ENCODE measurements around the gene ACSBG1.
A peak's percentile ranks its signal among the peaks of the same experiment; 100 is the strongest.

ACSBG1 gene

DNA sequence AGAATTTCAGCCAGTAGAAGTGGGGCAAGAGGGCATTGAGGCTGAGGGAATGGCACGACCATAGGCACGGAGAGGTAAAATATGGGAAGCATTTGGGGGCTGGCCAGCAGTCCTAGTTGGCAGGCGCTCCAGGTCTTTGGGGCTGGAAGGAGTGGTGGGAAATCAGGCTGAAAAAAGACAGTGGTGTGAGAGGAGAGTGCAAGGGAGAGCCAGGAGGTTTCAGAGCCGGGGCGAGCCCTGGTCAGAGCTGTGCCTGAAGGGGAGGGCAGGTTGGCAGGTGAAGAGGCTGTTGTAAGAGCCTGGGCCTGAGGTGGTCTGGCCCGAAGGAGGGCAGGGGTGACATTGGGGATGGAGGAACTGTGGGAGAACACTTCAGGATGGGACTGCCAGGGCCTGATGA lies 86.8 kb downstream of the ACSBG1 start:
- no peak overlapping the region for H3K4me3 ChIP-seq (ENCODE audit: extremely low read depth, insufficient read depth, low read length, poor library complexity, severe bottlenecking)
- 91 to 97% methylated on average over 5 to 6 of the region's 6 CpGs for WGBS, 2 experiments (ENCODE audit: insufficient coverage in 2 of 2)
- no peaks in the 10 kb centered on the region for H3K4me1 ChIP-seq (ENCODE audit: control insufficient read depth, insufficient read depth, low read length, poor library complexity, severe bottlenecking)
- H3K27ac ChIP-seq (ENCODE audit: low read depth, low read length, severe bottlenecking), result no peak overlapping the region
- H3K36me3 ChIP-seq (ENCODE audit: control insufficient read depth, insufficient read depth, low read length), result no peaks in the 10 kb centered on the region
- no peaks in the 10 kb centered on the region for H3K9me3 ChIP-seq (ENCODE audit: control insufficient read depth, low read length)

DNA sequence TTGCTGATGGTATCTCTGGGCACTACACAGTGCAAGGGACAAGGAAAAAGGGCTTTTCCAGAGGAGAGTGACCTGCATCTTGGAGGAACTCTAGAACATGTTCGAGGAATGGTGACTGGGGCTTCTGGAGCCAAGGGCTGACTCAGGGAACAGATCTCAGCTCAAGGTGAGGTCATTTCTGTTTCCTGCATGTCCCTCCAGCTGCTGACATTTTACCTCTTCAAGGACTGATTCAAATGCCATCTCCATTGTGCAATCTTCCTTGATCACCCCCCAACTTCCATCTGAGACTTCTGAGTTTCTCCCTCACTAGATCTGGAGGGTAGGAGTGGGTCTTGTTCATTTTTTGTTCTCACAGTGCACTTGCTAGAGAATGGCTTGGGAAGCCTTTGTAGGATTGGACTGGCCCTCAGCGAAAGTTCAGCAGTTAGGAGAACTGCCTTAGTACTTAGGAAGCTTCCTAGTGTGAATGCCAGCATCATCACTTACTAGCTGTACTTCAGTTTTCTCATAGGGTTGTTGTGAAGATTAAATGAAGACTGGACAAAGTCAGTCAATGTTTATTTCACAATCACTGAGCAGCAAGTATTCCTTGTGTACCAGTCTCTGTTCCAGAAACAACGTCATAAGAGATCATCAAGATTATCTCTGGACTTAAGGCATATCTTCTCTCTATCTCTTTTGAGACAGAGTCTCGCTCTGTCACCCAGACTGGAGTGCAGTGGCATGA lies 87.8 kb downstream of the ACSBG1 start:
- Histone ChIP-seq H3K27ac (ENCODE audit: low read depth, low read length, severe bottlenecking) (no peak overlapping the region), H3K9me3 (ENCODE audit: control insufficient read depth, low read length) (no peaks in the 10 kb centered on the region), H3K4me3 (ENCODE audit: extremely low read depth, insufficient read depth, low read length, poor library complexity, severe bottlenecking) (no peak overlapping the region), H3K4me1 (ENCODE audit: control insufficient read depth, insufficient read depth, low read length, poor library complexity, severe bottlenecking) (no peaks in the 10 kb centered on the region), H3K36me3 (ENCODE audit: control insufficient read depth, insufficient read depth, low read length) (no peaks in the 10 kb centered on the region)
- 89 to 93% methylated on average over 3 to 4 of the region's 4 CpGs for WGBS, 2 experiments (ENCODE audit: insufficient coverage in 2 of 2)

DNA sequence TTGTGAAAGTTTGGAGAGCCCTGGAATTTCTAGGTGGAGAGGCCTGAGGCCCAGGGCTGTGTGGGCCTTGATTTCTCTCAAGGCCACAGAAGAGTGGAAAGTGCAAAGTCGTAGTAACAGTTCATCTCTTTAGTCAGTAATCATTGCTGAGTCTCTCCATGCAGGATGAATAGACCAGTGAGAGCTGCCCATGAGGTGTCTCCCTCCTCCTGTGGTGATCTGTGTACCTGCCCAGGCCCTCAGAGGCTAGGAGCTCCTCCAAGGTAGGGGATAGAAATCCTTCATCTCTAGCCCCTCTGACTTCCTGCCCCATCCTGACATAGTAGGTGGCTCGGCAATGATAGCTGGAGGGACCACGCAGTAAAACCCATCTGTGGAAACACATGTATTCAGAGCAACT lies 92.0 kb downstream of the ACSBG1 start:
- Histone ChIP-seq H3K4me1 (ENCODE audit: control insufficient read depth, insufficient read depth, low read length, poor library complexity, severe bottlenecking) (no peaks in the 10 kb centered on the region), H3K36me3 (ENCODE audit: control insufficient read depth, insufficient read depth, low read length) (no peaks in the 10 kb centered on the region), H3K9me3 (ENCODE audit: control insufficient read depth, low read length) (no peaks in the 10 kb centered on the region), H3K27ac (ENCODE audit: low read depth, low read length, severe bottlenecking) (no peak overlapping the region), H3K4me3 (ENCODE audit: extremely low read depth, insufficient read depth, low read length, poor library complexity, severe bottlenecking) (no peak overlapping the region)
- WGBS, 2 experiments (ENCODE audit: insufficient coverage in 2 of 2), result 88 to 90% methylated on average over 2 to 3 of the region's 3 CpGs

DNA sequence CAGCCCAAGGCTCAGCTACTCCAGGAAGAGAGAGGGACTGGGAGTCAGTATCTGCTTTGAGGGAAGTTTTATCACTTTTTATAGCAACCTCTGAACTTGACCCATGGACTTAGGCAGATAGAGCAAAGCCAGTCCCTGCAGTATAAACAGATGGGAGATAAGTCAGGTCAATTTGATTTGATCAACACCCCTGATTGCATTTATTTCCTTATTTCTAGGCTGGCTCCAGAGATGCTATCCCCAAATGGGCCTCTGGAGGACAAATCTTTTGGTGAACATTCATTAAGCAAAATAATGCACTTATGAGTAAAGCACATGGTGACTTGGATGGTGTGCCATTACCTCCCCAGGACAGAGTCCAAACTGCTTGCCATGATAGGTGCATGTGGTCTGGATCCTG lies 94.1 kb downstream of the ACSBG1 start:
- no peaks in the 10 kb centered on the region for H3K9me3 ChIP-seq (ENCODE audit: control insufficient read depth, low read length)
- no peak overlapping the region for H3K27ac ChIP-seq (ENCODE audit: low read depth, low read length, severe bottlenecking)
- no peak overlapping the region for H3K4me3 ChIP-seq (ENCODE audit: extremely low read depth, insufficient read depth, low read length, poor library complexity, severe bottlenecking)
- H3K36me3 ChIP-seq (ENCODE audit: control insufficient read depth, insufficient read depth, low read length), result no peaks in the 10 kb centered on the region
- no peaks in the 10 kb centered on the region for H3K4me1 ChIP-seq (ENCODE audit: control insufficient read depth, insufficient read depth, low read length, poor library complexity, severe bottlenecking)

DNA sequence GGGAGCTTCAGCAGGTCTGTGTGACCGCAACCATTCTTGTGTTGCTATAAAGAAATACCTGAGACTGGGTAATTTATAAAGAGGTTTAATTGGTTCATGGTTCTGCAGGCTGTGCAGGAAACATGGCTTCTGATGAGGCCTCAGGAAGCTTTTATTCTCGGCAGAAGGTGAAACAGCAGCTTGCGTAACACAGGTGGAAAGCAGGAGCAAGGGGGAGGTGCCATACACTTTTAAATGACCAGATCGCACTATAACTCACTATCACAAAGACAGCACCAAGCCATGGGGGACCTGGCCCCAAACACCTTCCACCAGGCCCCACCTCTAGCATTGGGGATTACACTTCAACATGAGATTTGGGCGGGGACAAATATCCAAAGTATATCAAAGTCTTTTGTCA lies 94.8 kb downstream of the ACSBG1 start:
- no peak overlapping the region for H3K4me3 ChIP-seq (ENCODE audit: extremely low read depth, insufficient read depth, low read length, poor library complexity, severe bottlenecking)
- H3K9me3 ChIP-seq (ENCODE audit: control insufficient read depth, low read length), result no peaks in the 10 kb centered on the region
- H3K4me1 ChIP-seq (ENCODE audit: control insufficient read depth, insufficient read depth, low read length, poor library complexity, severe bottlenecking), result no peaks in the 10 kb centered on the region
- WGBS, 2 experiments (ENCODE audit: insufficient coverage in 2 of 2), result 89 to 100% methylated on average over 1 to 5 of the region's 5 CpGs
- H3K36me3 ChIP-seq (ENCODE audit: control insufficient read depth, insufficient read depth, low read length), result no peaks in the 10 kb centered on the region
- H3K27ac ChIP-seq (ENCODE audit: low read depth, low read length, severe bottlenecking), result no peak overlapping the region

DNA sequence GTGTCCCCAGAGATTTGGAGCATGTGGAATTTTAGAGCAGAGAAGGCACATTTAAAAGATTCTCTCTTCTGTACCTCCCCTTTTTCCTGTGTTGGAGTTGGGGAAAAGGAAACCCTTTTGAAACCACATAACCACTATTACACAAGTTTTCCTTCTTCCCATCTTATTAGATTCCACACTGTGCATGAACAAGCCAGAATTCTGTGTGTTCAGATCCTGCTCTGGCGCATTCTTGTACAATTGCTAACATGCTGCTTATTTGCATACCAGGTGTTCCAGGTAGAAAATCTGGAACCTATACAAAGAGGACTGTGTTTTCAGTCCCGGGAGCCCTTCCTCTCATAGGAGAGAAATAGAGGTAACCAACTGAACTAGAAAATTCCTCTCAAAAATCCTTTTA lies 100.6 kb downstream of the ACSBG1 start:
- WGBS, 2 experiments (ENCODE audit: insufficient coverage in 2 of 2), result 100% methylated on average over 1 to 2 of the region's 2 CpGs
- no peaks in the 10 kb centered on the region for H3K9me3 ChIP-seq (ENCODE audit: control insufficient read depth, low read length)
- no peak overlapping the region for H3K4me3 ChIP-seq (ENCODE audit: extremely low read depth, insufficient read depth, low read length, poor library complexity, severe bottlenecking)
- no peaks in the 10 kb centered on the region for H3K4me1 ChIP-seq (ENCODE audit: control insufficient read depth, insufficient read depth, low read length, poor library complexity, severe bottlenecking)
- no peak overlapping the region for H3K27ac ChIP-seq (ENCODE audit: low read depth, low read length, severe bottlenecking)
- H3K36me3 ChIP-seq (ENCODE audit: control insufficient read depth, insufficient read depth, low read length), result no peaks in the 10 kb centered on the region

DNA sequence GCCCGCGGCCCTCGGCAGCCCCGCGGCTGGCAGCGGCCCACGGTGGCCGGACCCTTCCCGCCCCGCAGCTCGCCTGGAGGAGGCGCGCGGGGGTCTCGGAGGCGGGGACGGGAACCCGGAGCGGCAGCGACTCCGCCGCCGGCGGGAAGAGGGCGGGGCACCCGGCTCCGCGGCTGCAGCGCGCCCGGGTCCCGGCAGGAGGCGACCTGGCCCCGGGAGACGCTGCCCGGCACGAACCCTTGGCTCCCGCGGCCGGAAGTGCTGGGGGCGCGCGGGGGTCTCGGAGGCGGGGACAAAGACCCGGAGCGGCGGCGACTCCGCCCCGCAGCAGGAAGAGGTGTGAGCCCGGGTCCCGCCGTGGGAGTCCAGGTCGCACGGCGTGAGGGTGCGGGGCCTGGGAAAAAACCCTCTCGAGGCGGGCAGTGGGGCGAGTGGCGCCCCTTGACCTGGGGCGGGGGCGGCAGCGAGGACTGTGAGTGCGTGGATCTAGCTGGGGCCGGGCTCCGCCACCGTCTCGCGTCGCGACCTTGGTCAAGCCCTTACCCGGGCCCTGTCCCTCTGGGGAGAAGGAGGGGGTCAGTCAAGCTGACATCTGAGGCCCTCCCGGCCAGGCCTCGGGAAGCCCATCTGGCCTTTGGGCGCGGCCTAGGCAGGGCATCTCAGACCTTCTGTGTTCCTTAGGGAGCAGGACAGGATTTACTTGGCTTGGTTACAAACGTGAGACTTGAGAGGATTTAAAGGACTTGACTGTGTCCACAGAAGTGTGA lies 102.9 kb downstream of the ACSBG1 start, which contains the start of gene CIB2:
Gene CIB2 (minus strand): TSS at position 151 of the 767 bp plus-strand sequence. CDS start 230 bp downstream, outside the sequence.
- 1% methylated on average over 58 to 75 of the region's 79 CpGs for WGBS, 2 experiments (ENCODE audit: insufficient coverage in 2 of 2)
- H3K27ac ChIP-seq (ENCODE audit: low read depth, low read length, severe bottlenecking), result peak within 1 kb of the TSS; percentile 36
- no peaks in the 10 kb centered on the region for H3K4me1 ChIP-seq (ENCODE audit: control insufficient read depth, insufficient read depth, low read length, poor library complexity, severe bottlenecking)
- no peaks in the 10 kb centered on the region for H3K9me3 ChIP-seq (ENCODE audit: control insufficient read depth, low read length)
- peak within 1 kb of the TSS; percentile 75 for H3K4me3 ChIP-seq (ENCODE audit: extremely low read depth, insufficient read depth, low read length, poor library complexity, severe bottlenecking)
- H3K36me3 ChIP-seq (ENCODE audit: control insufficient read depth, insufficient read depth, low read length), result no peaks in the 10 kb centered on the region

DNA sequence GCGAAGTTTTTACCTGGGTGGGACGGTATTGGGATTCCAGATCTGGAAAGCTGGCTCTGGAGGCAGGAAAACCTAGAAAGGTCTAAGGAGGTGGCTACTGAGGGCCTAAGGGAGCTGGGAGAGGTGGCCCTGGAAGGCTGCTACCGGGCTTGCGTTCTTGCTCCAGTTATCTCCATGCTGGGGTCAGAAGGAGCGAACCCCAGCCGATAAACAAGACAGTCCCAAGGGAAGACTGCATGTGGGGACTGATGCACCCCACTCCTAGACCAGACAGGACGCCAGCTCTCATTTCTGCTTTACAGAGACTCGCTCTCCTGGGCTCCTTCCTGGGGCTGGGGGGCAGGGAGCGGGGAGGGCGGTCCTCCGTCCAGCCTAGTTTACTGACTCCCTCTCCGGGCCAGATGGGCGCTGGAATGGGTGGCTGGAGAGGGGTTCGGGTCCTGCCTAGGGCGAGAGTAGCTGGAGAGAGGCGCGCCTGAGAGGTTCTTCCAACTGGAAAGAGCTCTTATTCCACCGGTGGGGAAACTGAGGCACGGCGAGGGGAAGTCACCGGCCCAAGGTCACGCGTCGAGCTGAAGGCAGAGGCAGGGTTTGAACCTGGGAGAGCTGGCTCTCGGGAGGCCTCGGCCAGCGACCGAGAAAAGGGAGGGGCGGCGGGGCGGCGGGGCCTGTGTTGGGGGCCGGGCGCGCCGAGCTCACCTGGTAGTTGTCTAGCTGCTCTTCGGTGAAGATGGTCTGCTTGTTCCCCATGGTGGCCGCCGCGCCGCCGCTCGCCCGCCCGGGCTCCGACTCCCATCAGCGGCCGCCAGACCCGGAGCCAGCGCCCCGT lies 103.7 kb downstream of the ACSBG1 start:
- Histone ChIP-seq H3K9me3 (ENCODE audit: control insufficient read depth, low read length) (no peaks in the 10 kb centered on the region), H3K36me3 (ENCODE audit: control insufficient read depth, insufficient read depth, low read length) (no peaks in the 10 kb centered on the region), H3K4me1 (ENCODE audit: control insufficient read depth, insufficient read depth, low read length, poor library complexity, severe bottlenecking) (no peaks in the 10 kb centered on the region), H3K27ac (ENCODE audit: low read depth, low read length, severe bottlenecking) (no peak overlapping the region), H3K4me3 (ENCODE audit: extremely low read depth, insufficient read depth, low read length, poor library complexity, severe bottlenecking) (peak overlapping the region; percentile 75)
- WGBS, 2 experiments (ENCODE audit: insufficient coverage in 2 of 2), result 31 to 32% methylated on average over 45 of the region's 51 CpGs

DNA sequence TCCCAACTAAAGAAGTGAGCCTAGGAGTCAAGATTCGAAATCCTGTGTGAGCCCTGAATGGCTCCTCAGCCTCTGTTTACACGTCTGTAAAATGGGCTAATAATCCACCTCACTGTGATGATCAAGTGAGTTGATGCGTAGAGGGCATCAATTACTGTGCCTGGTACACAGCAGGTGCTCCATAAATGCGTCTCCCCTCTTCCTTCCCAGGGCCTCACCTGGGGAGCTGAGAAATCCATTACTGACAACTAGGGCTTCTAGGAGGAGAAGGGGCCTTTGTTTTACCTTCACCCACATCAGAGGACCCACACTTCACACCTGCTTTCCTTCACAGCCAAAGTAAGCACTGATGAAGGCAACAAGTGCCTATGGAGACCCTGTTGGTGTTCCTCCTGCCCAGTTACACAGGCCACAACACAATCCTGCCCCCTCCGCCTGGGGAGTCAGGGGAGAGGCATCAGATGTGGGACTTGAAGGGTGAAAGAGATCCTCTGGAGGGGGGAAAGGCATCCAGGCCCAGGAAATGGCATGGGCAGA lies 104.5 kb downstream of the ACSBG1 start:
- H3K36me3 ChIP-seq (ENCODE audit: control insufficient read depth, insufficient read depth, low read length), result no peaks in the 10 kb centered on the region
- H3K4me3 ChIP-seq (ENCODE audit: extremely low read depth, insufficient read depth, low read length, poor library complexity, severe bottlenecking), result no peak overlapping the region
- H3K27ac ChIP-seq (ENCODE audit: low read depth, low read length, severe bottlenecking), result no peak overlapping the region
- no peaks in the 10 kb centered on the region for H3K9me3 ChIP-seq (ENCODE audit: control insufficient read depth, low read length)
- WGBS, 2 experiments (ENCODE audit: insufficient coverage in 2 of 2), result 93 to 94% methylated on average over 5 of the region's 5 CpGs
- H3K4me1 ChIP-seq (ENCODE audit: control insufficient read depth, insufficient read depth, low read length, poor library complexity, severe bottlenecking), result no peaks in the 10 kb centered on the region

DNA sequence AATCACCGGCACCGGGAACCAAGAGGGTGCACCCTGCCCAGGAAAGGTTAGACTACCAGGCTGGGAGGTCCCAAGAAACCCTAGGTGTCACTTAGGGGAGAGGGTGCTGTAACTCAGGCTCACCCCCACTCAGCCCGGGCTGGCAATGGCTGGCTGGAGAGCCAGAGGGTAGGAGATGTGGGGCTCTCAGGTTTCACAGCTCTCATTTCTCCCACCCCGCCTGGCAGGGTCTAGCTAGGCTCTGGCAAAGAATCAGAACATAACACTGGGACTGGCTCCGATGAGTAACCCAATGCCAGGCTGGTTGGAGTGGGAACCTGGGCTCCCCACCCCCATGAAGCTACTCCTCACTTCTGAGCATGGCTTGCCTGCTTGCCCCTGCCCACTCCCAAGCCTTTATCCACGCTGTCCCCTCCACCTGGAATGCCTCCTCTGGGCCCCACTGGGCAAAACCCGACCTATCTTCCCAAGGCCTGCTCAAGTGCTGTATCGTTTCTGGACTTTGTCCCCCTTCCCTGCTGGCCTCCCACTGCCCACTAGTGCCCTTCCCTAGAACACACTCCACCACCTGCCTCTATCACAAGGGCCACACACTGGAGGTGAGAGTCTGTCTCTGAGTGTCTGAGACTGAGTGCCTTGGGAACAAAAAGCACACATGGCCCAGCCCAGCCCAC lies 105.2 kb downstream of the ACSBG1 start:
- H3K36me3 ChIP-seq (ENCODE audit: control insufficient read depth, insufficient read depth, low read length), result no peaks in the 10 kb centered on the region
- no peaks in the 10 kb centered on the region for H3K4me1 ChIP-seq (ENCODE audit: control insufficient read depth, insufficient read depth, low read length, poor library complexity, severe bottlenecking)
- H3K9me3 ChIP-seq (ENCODE audit: control insufficient read depth, low read length), result no peaks in the 10 kb centered on the region
- no peak overlapping the region for H3K4me3 ChIP-seq (ENCODE audit: extremely low read depth, insufficient read depth, low read length, poor library complexity, severe bottlenecking)
- no peak overlapping the region for H3K27ac ChIP-seq (ENCODE audit: low read depth, low read length, severe bottlenecking)
- 74 to 80% methylated on average over 6 to 7 of the region's 8 CpGs for whole genome bisulfite sequencing, 2 experiments (ENCODE audit: insufficient coverage in 2 of 2)

Data from mesodermal cell (in vitro differentiated cells).